Measurements from ENCODE around the gene TNIP3.

GRCh38 chr4:121098266-121098665 is 65.9 kb downstream of the TNIP3 start:
- TF ChIP-seq POLR2A (IDR thresholded peaks at IDR 0.05) (no peak), EP300 (IDR thresholded peaks at IDR 0.05) (no peak), CTCF (IDR thresholded peaks at IDR 0.05) (no peak)
